NCI-H526 (cell line): Measurements from ENCODE around the gene ISY1.
"Not testable (repeated sequence)": the region's sequence is repeated elsewhere in the genome, so short reads cannot be mapped to it uniquely, and the experiment has no call there.

Source experiments
- DNase-seq, 2 experiments: peaks; one replicate each; lab custom pipeline; 2025; lab: John Stamatoyannopoulos, UW

ISY1 gene

GRCh38 chr3:129166579-129167332 lies 5.9 kb upstream of the ISY1 start:
- no peak for DNase-seq

- DNase-seq, result not testable (repeated sequence)
These were observed 4.7 kb upstream of the ISY1 start for GRCh38 chr3:129165594-129165993.

DNA sequence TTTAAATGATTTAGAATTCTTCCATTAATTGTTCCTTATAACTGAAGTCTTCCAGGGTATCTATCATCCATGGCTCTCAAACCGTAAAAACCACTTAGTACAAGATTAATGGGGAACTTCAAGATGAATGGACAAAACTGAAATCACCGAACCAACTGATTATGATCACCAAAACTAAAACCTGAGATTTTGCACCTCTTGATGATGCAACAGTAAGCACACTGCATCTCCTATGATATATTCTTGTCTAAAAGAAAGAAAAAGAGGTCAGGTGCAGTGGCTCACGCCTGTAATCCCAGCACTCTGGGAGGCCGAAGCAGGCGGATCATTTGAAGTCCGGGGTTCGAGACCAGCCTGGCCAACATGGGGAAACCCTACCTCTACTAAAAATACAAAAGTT lies 3.6 kb upstream of the ISY1 start:
- DNase-seq, result no peak

DNA sequence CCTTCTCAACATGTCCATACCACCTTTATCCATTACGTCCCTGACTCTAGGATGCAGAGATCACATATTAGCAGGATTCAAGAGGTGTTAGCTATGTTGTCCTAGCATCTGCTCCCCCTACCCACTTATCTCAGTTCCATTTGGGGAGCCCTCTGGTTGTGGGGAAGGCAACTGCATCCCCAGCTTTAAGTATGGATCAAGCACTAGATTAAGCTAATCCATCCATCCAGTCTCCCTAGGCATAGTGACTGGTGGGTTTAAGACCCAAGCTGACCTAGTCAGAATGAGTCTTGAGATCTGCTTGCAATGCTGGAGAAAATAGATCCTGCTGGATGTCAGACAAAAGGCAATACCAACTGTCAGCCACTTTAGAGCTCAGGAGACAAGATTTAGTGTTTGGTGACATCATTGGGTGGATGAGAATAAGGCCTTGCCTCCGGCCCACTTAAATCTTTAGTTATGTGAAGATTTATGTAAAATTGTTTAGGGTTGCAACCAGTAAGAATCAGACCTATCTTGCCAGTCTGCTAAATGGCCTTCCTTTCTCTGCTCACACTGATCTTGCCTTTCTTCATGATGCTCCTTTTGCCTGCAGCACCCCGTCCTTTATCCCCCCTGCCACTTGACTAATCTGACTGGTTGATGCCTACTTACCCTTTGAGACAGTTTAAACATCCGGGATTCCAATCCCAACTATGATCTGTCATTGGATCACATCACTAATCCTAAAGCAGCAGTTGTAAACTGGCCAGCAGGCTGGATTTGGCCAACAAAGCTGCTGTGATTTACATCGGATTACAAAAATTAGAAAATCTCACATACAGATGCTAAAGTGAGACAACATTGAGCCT lies 2.1 kb upstream of the ISY1 start:
- no peak for DNase-seq

DNA sequence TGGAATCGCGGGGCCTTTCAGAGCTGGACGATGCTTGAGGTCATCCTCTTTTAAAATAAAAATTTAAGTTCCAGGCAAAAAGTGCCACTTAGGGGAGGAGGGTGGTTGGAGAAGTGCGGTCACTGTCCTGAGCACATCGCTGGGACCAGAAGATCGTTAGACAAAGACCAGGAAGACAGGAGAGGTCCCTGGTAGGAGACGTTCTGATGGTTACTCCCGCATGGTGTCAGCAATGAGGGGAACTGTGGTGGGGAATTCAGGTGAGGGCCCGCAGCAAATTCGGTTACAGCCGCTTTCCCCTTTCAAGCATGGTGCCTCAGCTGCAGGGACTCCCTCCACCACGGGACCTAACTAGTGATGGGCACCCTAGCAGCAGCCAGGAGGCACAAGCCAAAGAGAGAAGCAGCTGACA lies 1.0 kb upstream of the ISY1 start:
- DNase-seq, result peak in 1 of 2 experiments; percentile 43

GRCh38 chr3:129144786-129145185 lies 16.1 kb downstream of the ISY1 start:
- no peak for DNase-seq

DNA sequence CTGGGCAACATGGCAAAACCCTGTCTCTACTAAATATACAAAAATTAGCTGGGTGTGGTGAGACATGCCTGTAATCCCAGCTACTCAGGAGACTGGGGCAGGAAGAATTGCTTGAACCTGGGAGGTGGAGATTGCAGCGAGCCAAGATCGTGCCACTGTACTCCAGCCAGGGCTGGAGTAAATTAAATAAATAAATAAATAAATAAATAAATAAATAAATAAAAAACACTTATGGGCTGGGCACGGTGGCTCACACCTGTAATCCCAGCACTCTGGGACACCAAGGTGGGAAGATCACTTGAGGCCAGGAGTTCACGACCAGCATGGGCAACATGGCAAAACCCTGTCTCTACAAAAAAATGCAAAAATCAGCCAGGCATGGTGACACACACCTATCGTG lies 19.9 kb downstream of the ISY1 start:
- DNase-seq, result not testable (repeated sequence)

DNA sequence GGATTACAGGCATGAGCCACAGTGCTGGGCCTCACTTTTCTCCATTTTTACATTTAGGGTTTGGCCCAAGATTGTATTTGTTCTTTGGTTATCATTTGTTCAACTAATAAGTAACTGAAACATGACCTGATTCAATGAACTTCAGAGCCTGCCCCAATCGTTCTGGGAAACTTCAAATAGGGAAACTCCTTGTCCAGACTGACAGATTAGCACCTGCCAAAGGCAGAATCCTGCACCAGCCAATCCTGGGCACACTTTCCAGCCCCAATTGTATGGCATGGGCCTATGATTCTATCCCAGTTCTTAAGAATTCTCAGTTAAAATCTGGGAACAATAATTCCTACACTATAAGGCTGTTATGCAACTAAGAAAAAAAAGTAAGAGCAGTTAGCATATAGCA lies 21.0 kb downstream of the ISY1 start:
- DNase-seq, result no peak

GRCh38 chr3:129136275-129136674 lies 24.6 kb downstream of the ISY1 start:
- not testable (repeated sequence) for DNase-seq

GRCh38 chr3:129132097-129132866 lies 28.6 kb downstream of the ISY1 start:
- no peak for DNase-seq

DNA sequence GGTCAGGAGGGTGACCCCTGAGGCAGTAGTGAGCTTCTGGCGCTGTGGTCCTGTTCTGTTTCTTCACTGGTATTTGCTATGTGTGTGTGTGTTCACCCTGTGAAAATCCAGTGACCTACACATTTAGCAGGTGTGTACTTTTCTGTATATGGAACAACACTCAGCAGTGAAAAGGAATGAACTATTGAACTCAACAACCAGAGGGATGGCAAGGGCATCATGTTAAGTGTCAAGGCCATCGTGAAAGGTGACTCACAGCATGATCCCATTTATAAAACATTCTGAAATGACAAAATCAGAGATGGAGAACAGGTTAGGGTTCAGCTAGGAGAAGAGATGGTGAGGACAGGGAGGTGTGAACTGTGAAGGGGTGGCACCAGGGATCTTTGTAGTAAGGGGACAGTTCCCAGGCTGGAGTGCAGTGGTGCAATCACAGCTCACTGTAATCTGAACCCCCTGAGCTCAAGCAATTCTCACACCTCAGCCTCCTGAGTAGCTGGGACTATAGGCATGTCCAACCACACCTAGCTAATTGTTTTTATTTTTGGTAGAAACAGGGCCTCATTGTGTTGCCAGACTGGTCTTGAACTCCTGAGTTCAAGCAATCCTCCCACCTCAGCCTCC lies 29.3 kb downstream of the ISY1 start:
- DNase-seq, result no peak

DNA sequence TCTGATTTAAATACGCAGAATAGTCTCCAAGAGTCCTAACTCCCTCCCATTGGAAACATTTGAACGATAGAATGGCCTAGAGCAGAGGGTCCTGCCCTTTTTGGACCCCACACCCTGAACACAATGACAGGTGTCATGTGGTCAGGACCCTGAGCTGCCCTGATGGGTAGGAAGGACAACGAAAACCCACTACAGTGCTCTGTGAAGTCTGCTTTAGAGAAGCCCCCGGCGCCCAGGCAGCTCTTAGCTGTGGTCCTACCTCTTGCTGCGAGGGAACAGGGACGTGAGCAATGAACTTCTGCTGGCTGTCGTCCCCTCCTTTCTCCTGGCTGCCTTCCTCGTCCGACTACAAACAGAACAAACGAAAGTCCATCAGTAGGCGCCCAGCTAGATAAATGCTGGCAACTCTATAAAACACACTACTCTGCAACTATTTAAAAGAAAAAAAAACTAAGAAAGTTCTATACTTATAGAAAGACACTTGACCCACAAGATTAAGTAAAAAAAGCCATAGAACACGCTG lies 30.5 kb downstream of the ISY1 start:
- no peak for DNase-seq

GRCh38 chr3:129128357-129129155 lies 32.3 kb downstream of the ISY1 start:
- DNase-seq, result no peak

DNA sequence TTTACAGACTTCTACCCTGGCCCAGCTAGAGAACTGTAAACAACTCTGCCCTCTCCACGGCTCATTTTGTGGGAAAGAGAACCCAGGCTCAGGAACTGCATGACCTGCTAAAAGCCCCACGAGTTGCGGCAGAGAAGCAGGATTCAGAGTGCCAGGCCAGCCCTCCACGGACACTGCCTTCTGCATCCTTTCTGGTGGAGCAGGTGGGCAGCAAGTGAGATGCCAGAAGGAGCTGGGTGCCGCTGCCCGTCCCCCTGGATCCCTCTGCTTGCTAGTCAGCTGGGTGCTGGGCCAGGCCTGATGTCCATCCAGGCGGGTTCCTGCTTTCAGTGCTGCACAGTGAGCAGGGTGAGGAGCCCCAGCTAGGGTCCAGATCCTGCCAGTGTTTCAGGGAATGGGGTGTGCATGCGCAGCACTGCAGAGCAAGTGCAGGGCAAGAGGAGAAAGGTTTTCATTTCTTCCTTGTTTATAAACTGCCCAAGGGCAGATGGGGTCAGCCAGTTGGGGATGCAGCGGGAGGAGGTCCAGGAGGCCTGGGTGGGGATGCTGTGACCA lies 34.1 kb downstream of the ISY1 start:
- DNase-seq, result no peak

- DNase-seq, result peak; percentile 66 to 83
These were observed 37.4 kb downstream of the ISY1 start for GRCh38 chr3:129123314-129124060.

GRCh38 chr3:129122412-129123011 lies 38.4 kb downstream of the ISY1 start:
- peak in 1 of 2 experiments; percentile 26 for DNase-seq

DNA sequence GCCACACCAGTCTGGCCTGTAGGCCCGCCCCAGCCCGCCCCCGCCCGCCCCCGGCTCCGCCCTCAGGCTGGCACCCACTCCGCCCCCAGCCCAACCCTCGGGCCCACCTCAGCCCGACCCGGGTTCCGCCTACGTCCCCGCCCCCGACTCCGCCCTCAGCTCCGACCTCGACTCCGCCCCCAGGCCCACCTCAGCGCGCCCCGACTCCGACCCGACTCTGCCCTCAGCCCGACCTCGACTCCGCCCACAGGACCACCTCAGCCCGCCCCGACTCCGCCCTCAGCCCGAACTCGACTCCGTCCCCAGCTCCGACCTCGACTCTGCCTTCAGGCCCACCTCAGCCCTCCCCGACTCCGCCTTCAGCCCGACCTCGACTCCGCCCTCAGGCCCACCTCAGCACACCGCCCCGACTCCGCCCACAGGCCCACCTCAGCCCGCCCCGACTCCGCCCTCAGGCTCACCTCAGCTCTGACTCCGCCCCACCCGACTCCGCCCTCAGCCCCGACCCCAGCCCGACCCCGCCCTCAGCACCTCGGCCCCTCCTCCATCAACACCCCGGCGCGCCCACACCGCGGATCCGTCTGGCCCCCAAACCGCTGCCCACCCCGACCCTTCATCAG lies 39.0 kb downstream of the ISY1 start, which contains the start of gene RAB43:
TSS of gene RAB43 (minus strand) at position 13 of the 620 bp plus-strand sequence. CDS start 315 bp downstream, outside the sequence.
- DNase-seq, result peak; percentile 52 to 98

DNA sequence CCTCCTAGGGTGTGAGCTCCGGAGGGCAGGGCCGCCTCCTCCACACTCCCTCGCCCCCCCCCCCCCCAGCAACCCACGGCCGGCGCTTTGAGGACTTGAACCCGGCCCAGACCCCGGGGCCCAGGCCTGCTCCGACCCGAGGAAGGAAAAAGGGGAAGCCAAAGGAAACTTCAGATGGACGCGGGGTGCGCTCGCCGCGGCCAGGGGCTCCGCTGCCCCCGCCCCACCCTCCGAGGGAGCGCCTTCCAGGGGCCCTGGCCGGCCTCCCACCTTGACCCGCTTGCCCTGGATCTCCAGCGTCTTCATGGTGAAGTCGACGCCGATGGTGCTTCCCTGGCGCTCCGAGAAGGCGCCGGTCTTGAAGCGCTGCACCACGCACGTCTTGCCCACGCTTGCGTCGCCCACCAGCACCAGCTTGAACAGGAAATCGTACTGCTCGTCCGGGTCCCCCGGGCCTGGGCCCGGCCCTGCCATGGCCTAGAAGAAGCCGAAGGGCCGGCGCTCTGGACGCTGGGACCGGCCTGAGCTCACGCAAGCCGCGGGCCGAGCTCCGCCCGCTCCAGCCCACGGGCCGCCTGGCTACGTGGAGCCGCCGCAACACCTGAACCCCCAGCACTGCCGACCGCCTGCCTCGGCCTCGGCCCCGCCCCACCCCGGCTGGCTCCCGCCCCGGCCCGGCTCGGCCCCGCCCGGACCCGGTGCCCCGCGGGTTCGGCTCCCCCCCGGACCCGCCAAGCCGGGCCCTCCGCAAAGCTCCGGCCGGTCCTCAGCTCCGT lies 39.7 kb downstream of the ISY1 start:
- peak in 1 of 2 experiments; percentile 84 for DNase-seq
